Vagina (tissue), 2 donors: ENCODE measurements around the gene ADO.

ENCODE experiments used
- POLR2A ChIP-seq, 2 donors: fragments of 450-650 bp; IDR thresholded peaks; one replicate each; pipeline ENCODE4 v1.6.1; 2017; ENCODE audit warnings: antibody characterized with exemption in 2 of 2, mild to moderate bottlenecking in 2 of 2, moderate library complexity in 2 of 2
- POLR2AphosphoS5 ChIP-seq, 2 donors: sonication (generic); formaldehyde crosslinking; IDR thresholded peaks; one replicate each; pipeline ENCODE4 v1.9.0; 2017; ENCODE audit warnings: antibody characterized with exemption in 2 of 2, mild to moderate bottlenecking in 2 of 2, low read depth in 1 of 2; ENCODE audit not compliant: insufficient read depth in 1 of 2
- TF ChIP-seq, protein P1 (sequence below), 3 experiments: fragments of 450-650 bp in 2 of 3; fragments of 200-600 bp in 1 of 3; sonication (generic) in 1 of 3; IDR thresholded peaks; one replicate each; pipeline ENCODE4 v1.5.1; 2017 to 2019; ENCODE audit warnings: antibody characterized with exemption in 3 of 3, mild to moderate bottlenecking in 2 of 3, moderate library complexity in 2 of 3

DNA sequence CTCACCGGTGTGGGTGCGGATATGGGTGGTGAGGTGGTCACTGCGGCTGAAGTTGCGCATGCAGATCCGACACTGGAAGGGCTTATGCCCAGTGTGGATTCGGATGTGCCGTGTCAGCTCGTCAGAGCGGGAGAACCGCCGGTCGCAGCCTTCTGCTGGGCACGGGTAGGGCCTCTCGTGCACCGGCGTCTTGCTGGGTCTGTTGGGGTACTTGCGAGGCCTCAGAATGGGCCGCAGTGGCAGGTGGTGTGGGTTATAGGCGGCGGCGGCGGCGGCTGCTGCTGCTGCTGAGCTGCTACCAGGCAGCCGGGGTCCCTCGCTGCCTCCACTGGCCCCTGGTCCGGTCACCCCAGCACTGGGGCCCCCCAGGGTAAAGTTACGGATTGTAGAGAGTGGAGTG, 8.9 kb downstream of the ADO start:
- TF ChIP-seq, protein P1, sequence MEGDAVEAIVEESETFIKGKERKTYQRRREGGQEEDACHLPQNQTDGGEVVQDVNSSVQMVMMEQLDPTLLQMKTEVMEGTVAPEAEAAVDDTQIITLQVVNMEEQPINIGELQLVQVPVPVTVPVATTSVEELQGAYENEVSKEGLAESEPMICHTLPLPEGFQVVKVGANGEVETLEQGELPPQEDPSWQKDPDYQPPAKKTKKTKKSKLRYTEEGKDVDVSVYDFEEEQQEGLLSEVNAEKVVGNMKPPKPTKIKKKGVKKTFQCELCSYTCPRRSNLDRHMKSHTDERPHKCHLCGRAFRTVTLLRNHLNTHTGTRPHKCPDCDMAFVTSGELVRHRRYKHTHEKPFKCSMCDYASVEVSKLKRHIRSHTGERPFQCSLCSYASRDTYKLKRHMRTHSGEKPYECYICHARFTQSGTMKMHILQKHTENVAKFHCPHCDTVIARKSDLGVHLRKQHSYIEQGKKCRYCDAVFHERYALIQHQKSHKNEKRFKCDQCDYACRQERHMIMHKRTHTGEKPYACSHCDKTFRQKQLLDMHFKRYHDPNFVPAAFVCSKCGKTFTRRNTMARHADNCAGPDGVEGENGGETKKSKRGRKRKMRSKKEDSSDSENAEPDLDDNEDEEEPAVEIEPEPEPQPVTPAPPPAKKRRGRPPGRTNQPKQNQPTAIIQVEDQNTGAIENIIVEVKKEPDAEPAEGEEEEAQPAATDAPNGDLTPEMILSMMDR (IDR thresholded peaks at IDR 0.05) = no peak
- no peak for TF ChIP-seq POLR2A (IDR thresholded peaks at IDR 0.05)
- TF ChIP-seq POLR2AphosphoS5 (IDR thresholded peaks at IDR 0.05; ENCODE audit: insufficient read depth in 1 of 2, low read depth in 1 of 2) = no peak
